Gastroesophageal sphincter (tissue), 4 donors: ENCODE results near the gene TMEM178B. TPM values are rescaled to one million over a fixed set of nuclear protein-coding genes. Genes with fewer than 3 reads are reported as not detected.
A peak's percentile ranks its signal among the peaks of the same experiment; 100 is the strongest.

Experiments used
- ATAC-seq: fragments of 150-250 bp; one replicate; pipeline ENCODE4 v1.9.1; 2016; ENCODE audit warnings: mild to moderate bottlenecking, moderate library complexity
- H3K27ac ChIP-seq, 4 donors: fragments of 200-600 bp; sonication (generic) in 3 of 4; 1 replicate in 3 of 4; 2 replicates in 1 of 4; pipeline ENCODE4 v1.5.1; 2016 to 2019
- H3K27me3 ChIP-seq: fragments of 200-600 bp; sonication (generic); one replicate; pipeline ENCODE4 v1.5.1; 2019
- H3K36me3 ChIP-seq, 2 donors: fragments of 200-600 bp; sonication (generic); one replicate each; pipeline ENCODE4 v1.5.1; 2019; ENCODE audit warnings: control low read depth in 1 of 2
- H3K4me1 ChIP-seq, 3 donors: fragments of 200-600 bp; sonication (generic); 1 replicate in 2 of 3; 2 replicates in 1 of 3; pipeline ENCODE4 v1.5.1; 2016 to 2019; ENCODE audit warnings: control low read depth in 2 of 3
- H3K4me3 ChIP-seq, 2 donors: fragments of 200-600 bp; sonication (generic); one replicate each; pipeline ENCODE4 v1.5.1; 2019; ENCODE audit warnings: mild to moderate bottlenecking in 1 of 2, moderate library complexity in 1 of 2
- H3K9me3 ChIP-seq, 3 donors: fragments of 200-600 bp; sonication (generic); one replicate each; pipeline ENCODE4 v1.5.1; 2017 to 2019; ENCODE audit warnings: control low read depth in 2 of 3
- CTCF ChIP-seq, 4 experiments: fragments of 200-600 bp in 2 of 4; fragments of 450-650 bp in 2 of 4; sonication (generic) in 1 of 4; IDR thresholded peaks; one replicate each; pipeline ENCODE4 v1.5.1; 2017 to 2019; ENCODE audit warnings: antibody characterized with exemption in 4 of 4, mild to moderate bottlenecking in 2 of 4, moderate library complexity in 2 of 4
- EP300 ChIP-seq: sonication (generic); formaldehyde crosslinking; IDR thresholded peaks from one replicate; pipeline ENCODE4 v1.6.1; 2017; ENCODE audit warnings: antibody characterized with exemption, mild to moderate bottlenecking
- POLR2A ChIP-seq, 2 donors: fragments of 450-650 bp; IDR thresholded peaks; one replicate each; pipeline ENCODE4 v1.6.1; 2017; ENCODE audit warnings: antibody characterized with exemption in 2 of 2, mild to moderate bottlenecking in 2 of 2, moderate library complexity in 1 of 2
- POLR2AphosphoS5 ChIP-seq: sonication (generic); formaldehyde crosslinking; IDR thresholded peaks from one replicate; pipeline ENCODE4 v1.6.1; 2017; ENCODE audit warnings: antibody characterized with exemption
- WGBS, 2 donors: methylation state at CpG; one replicate each; pipeline ENCODE4 v1.1.5; 2018; ENCODE audit warnings: low coverage in 1 of 2; 5-methylcytosine and 5-hydroxymethylcytosine counted together
- total RNA-seq, 4 donors: library from RNA; depleted of rRNA; stranded (reverse); fragments of >200 nt; gene quantifications; one replicate each; pipeline ENCODE4 v1.1.0, GENCODE V29; 2016

The TMEM178B gene
- total RNA-seq, 4 donors from 2014 or later = 0.62 to 1.4 (median 1.0) TPM

DNA sequence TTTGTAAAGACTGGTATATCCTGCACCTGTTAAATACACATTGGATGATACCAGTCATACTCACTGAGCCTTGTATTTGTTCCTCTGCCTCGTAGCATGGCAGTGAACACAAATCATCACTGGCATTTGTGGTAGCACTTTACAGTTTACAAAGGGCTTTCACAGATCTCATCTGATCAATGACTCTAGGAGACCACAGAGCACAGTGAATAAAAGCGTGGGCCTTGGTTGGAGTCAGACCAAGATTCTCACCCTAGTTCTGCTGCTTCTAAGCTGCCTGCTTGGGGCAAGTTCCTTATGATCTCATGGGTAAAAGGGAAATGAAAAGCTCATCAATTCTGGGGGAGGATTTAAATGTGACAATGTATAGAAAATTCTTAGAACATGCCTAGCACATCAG, 347.4 kb downstream of the TMEM178B start:
- H3K27ac ChIP-seq = no peak overlapping the region
- peaks cover 0 to 3% (median 0%) of the 10 kb centered on the region in 3 donors for H3K9me3 ChIP-seq
- no peak for ATAC-seq
- no peaks in the 10 kb centered on the region for H3K27me3 ChIP-seq
- H3K4me1 ChIP-seq = no peaks in the 10 kb centered on the region
- H3K4me3 ChIP-seq = no peak overlapping the region
- no peak for TF ChIP-seq POLR2AphosphoS5
- WGBS, 2 donors = 65 to 68% methylated on average over 2 of the region's 2 CpGs
- no peaks in the 10 kb centered on the region for H3K36me3 ChIP-seq

DNA sequence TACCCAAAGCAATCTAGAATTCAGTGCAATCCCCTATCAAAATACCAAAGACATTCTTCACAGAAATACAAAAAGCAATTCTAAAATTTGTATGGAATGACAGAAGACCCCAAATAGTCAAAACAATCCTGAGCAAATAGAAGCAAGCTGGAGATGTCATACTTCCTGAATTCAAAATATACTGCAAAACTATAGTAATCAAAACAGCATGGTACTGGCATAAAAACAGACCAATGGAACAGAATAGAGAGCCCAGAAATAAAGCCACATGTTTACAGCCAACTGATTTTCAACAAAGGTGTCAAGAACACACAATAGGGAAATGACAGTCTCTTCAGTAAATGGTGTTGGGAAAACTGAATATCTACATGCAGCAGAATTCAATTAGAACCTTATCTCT, 353.3 kb downstream of the TMEM178B start:
- ATAC-seq = no peak

DNA sequence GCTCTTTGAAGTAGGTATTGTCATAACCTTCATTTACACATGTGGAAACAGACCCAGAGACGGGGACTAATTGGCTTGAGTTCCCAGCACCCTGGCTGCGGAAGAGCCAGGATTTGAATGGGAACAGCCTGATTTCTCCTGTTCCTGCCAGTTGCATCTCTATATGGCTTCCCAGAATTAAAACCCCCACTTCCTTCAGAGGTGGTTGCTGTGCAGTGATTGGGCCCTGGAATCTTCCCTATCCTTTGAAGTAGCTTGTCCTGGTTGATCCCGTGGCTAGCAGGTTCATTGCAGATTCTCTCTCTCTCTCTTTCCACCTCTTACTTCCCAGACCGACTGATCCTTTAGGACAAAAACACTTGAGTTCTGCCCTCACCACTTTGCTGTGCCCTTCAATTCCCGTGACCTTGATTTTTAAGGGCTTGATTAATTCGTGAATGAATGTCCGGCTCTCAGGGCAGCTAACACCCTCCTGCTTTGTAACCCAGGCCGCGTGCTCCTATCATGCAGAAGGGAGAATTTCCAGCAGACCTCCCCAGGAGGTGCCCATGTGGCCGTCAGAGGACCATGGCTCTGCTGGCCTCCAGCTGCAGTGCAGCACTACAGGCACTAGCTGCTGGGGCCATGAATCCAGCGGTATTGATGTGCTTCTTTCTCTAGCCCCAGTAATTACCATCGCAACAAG, 356.7 kb downstream of the TMEM178B start:
- Histone ChIP-seq H3K4me1 (no peaks in the 10 kb centered on the region), H3K9me3 (peaks cover 0 to 15% (median 0%) of the 10 kb centered on the region in 3 donors), H3K36me3 (no peaks in the 10 kb centered on the region), H3K27me3 (no peaks in the 10 kb centered on the region), H3K27ac (no peak overlapping the region), H3K4me3 (no peak overlapping the region)
- TF ChIP-seq POLR2A (IDR thresholded peaks at IDR 0.05) (no peak), CTCF (IDR thresholded peaks at IDR 0.05) (no peak), EP300 (no peak), POLR2AphosphoS5 (no peak)
- no peak for ATAC-seq
- WGBS, 2 donors = 32 to 42% methylated on average over 8 to 12 of the region's 12 CpGs

More for the DNA sequence above, 353.3 kb downstream of the TMEM178B start:
- H3K4me3 ChIP-seq = no peak overlapping the region
- TF ChIP-seq POLR2AphosphoS5 = no peak
- no peak for TF ChIP-seq CTCF (IDR thresholded peaks at IDR 0.05)
- no peak for TF ChIP-seq POLR2A (IDR thresholded peaks at IDR 0.05)
- no peak for TF ChIP-seq EP300
- peaks cover 0 to 15% (median 0%) of the 10 kb centered on the region in 3 donors for H3K9me3 ChIP-seq
- no peaks in the 10 kb centered on the region for H3K4me1 ChIP-seq
- H3K36me3 ChIP-seq = no peaks in the 10 kb centered on the region
- no peak overlapping the region for H3K27ac ChIP-seq
- no peaks in the 10 kb centered on the region for H3K27me3 ChIP-seq

- no peak for ATAC-seq
- Histone ChIP-seq H3K27ac (no peak overlapping the region), H3K4me1 (no peaks in the 10 kb centered on the region), H3K9me3 (peaks cover 0 to 14% (median 0%) of the 10 kb centered on the region in 3 donors), H3K27me3 (no peaks in the 10 kb centered on the region), H3K4me3 (no peak overlapping the region), H3K36me3 (no peaks in the 10 kb centered on the region)
- WGBS, 2 donors = 47 to 70% methylated on average over 2 of the region's 2 CpGs
- TF ChIP-seq EP300 = no peak
Measured at GRCh38 chr7:141431140-141431479, 357.2 kb downstream of the TMEM178B start.

DNA sequence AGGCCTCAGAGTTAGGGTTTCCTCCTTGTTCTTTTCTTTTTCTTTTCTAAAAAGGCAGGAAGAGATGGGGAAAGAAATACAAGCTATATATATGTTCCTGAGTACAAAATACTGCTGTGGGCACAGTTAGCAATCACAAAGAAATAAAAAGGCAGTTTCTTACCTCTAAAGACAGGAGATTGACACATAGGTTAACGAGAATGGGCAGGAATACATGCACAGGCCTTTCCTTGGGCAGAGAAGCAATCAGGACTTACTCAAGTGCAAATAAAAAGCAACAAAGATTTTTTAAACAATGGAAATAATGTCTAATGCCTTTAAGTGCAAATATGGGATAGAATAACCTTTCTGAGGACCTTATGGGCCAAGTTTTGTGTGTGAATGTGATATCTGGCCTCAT, 357.8 kb downstream of the TMEM178B start:
- H3K27me3 ChIP-seq = no peaks in the 10 kb centered on the region
- ATAC-seq = no peak
- peaks cover 0 to 8% (median 0%) of the 10 kb centered on the region in 3 donors for H3K9me3 ChIP-seq
- no peaks in the 10 kb centered on the region for H3K4me1 ChIP-seq
- H3K4me3 ChIP-seq = no peak overlapping the region
- no peak for TF ChIP-seq POLR2AphosphoS5
- 55 to 63% methylated on average over 1 of the region's 1 CpG for WGBS, 2 donors
- H3K36me3 ChIP-seq = no peaks in the 10 kb centered on the region
- no peak overlapping the region for H3K27ac ChIP-seq

DNA sequence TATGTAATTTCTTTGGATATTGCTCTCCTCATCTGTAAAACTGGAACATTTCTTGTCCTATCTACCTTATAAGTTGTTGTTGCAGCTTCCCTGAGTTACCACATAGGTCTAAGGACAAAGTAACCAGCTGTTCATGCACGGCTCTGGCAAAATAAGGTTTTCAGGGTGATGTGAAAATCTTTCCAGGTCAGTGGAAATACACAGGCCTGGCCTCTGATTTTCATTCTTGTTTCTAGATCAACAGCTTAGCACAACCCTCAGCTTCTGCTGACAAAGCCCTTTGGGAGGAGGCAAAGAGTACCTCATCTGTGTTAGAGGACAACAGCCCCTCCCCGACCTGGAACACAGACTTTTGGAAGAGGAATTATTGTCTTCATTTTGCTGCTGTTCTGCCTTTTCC, 359.8 kb downstream of the TMEM178B start:
- 43 to 57% methylated on average over 1 to 2 of the region's 2 CpGs for WGBS, 2 donors
- no peaks in the 10 kb centered on the region for H3K9me3 ChIP-seq
- H3K27me3 ChIP-seq = no peaks in the 10 kb centered on the region
- no peak for TF ChIP-seq CTCF (IDR thresholded peaks at IDR 0.05)
- TF ChIP-seq EP300 = no peak
- no peak for TF ChIP-seq POLR2AphosphoS5
- TF ChIP-seq POLR2A (IDR thresholded peaks at IDR 0.05) = no peak
- no peaks in the 10 kb centered on the region for H3K4me1 ChIP-seq
- H3K4me3 ChIP-seq = no peak overlapping the region
- no peak overlapping the region for H3K27ac ChIP-seq
- H3K36me3 ChIP-seq = no peaks in the 10 kb centered on the region
- ATAC-seq = peak; percentile 30
